ENCODE data around the gene WRAP73.

DNA sequence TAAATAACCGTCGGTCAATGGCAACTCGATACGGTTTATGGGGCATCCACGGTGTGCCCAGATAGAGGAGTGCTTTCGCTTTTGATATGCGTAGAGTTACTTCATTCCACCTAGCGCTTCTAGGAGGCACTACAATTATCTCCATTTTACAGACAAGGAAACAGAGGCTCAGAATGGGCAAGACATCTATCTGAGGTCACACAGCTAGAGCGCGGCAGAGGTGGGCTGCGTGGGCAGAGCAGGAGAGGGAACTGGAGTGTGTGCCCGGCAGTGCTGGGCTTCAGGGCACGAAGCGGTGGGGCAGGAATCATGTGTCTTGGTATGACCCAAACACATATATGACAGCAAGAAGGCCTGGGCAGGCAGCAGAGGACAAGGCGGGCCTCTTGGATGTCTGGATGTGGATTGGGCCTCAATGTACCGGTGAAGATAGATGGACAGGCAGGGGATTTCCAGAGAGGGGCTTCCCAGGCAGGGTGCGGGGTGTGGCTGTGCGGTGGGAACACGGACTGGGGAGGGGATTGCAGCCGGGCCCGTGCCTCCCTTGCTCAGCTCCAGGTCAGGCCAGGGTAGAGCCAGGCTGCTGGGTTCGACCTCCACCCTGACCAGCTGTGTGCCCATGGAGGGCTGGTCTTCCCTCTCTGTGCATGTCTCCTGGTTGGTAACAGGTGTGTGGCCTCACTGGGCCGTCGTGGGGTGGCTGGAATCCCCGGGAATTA, 23.6 kb upstream of the WRAP73 start:
- TF ChIP-seq, protein P1, sequence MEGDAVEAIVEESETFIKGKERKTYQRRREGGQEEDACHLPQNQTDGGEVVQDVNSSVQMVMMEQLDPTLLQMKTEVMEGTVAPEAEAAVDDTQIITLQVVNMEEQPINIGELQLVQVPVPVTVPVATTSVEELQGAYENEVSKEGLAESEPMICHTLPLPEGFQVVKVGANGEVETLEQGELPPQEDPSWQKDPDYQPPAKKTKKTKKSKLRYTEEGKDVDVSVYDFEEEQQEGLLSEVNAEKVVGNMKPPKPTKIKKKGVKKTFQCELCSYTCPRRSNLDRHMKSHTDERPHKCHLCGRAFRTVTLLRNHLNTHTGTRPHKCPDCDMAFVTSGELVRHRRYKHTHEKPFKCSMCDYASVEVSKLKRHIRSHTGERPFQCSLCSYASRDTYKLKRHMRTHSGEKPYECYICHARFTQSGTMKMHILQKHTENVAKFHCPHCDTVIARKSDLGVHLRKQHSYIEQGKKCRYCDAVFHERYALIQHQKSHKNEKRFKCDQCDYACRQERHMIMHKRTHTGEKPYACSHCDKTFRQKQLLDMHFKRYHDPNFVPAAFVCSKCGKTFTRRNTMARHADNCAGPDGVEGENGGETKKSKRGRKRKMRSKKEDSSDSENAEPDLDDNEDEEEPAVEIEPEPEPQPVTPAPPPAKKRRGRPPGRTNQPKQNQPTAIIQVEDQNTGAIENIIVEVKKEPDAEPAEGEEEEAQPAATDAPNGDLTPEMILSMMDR (IDR thresholded peaks at IDR 0.05): no peak
- no peak for TF ChIP-seq POLR2A (IDR thresholded peaks at IDR 0.05)

Measured in adrenal gland (tissue), 5 donors.